Dendritic cell treated with granulocyte-macrophage colony-stimulating factor and Interleukin-4, amounts not matched to agents 40 ng/mL and 50 ng/mL, for 4 days (primary cell): ENCODE measurements around the gene CNGA4.
"Not testable (repeated sequence)": the region's sequence is repeated elsewhere in the genome, so short reads cannot be mapped to it uniquely, and the experiment has no call there.

Experiments
- H3K27ac Mint-ChIP-seq: one replicate; pipeline ENCODE4 v1.8.0; 2022; ENCODE audit warnings: mild to moderate bottlenecking, mixed read lengths
- H3K27me3 Mint-ChIP-seq: one replicate; pipeline ENCODE4 v1.8.0; 2022; ENCODE audit warnings: mild to moderate bottlenecking, mixed read lengths
- H3K36me3 Mint-ChIP-seq: one replicate; pipeline ENCODE4 v1.8.0; 2022; ENCODE audit warnings: low read depth, mixed read lengths
- H3K4me1 Mint-ChIP-seq: one replicate; pipeline ENCODE4 v1.8.0; 2022; ENCODE audit warnings: low read depth, mixed read lengths
- H3K4me3 Mint-ChIP-seq: one replicate; pipeline ENCODE4 v1.8.0; 2022; ENCODE audit warnings: mild to moderate bottlenecking, moderate library complexity, mixed read lengths
- H3K9me3 Mint-ChIP-seq: one replicate; pipeline ENCODE4 v1.8.0; 2022; ENCODE audit warnings: mixed read lengths
- intact Hi-C: fragments of 100-400 bp; cut with micrococcal nuclease; formaldehyde crosslinking; loops from one replicate; pipeline ENCODE4 v1.15.0; 2022

The CNGA4 gene

DNA sequence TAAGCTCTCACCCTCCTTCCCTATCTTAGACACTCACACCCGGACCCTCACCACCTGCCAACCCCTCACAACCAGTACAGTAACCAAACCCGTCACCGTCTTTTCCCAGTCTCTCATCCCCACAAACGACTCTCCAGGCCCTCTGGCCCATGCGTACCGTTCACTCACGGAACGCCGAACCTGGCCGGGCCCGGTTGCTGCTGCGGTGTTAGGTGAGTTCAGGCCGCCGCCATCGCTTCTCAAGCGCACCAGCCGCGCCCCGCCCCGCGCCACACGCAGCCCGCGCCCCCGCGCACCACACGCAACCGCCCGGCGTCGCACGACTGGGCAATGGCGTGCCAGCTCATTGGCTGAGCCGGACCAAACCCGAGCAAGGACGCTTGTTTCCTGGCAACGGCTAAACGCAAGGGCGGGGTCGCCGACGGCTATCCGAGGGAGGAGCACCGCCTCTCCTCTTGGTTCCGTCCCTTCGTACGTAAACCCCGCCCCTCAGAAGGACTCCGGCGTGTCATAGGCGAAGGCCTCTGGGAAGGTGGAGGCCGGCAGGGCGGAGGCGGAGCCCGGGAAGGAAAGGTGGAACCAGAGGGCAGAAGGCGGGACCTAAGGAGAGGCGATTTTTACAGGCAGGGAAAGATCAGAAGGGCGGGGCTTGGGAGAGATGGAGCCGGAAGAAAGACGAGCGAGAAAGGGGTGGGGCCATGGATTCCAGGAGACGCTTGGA lies 4.3 kb upstream of the CNGA4 start, which contains the start of gene FHIP1B:
Gene FHIP1B (minus strand): TSS at position 250 of the 721 bp plus-strand sequence. CDS start 10,120 bp downstream, outside the sequence.
- intact Hi-C loops = loop anchor here (2.0 to 10.0 kb wide), 3 partner anchors 246 to 550 kb away; partner anchors contain the start of genes ARFIP2, TAF10, TIMM10B and TRIM22

DNA sequence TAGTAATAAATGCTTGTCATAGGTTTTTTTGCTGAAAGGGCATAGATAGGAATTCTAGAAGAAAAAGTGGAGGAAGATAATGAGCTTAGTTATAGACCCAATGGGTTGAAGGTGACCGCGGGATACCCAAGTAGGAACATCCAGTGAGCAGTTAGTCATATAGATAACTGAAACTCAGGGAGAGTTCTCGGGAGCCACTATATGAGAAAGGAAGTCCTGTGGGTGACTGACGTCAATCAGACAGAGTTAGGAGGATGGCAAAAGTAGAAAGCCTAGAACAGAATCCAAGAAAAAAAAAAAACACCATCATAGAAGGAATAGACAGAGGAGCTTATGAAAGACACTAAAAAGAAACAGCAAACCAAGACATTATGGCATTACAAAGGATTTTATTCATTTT lies 1.6 kb upstream of the CNGA4 start:
- Mint-ChIP-seq H3K36me3 (peaks cover 10% of the 10 kb centered on the region), H3K9me3 (no peaks in the 10 kb centered on the region), H3K4me1 (peaks cover 47% of the 10 kb centered on the region), H3K4me3 (no peak overlapping the region), H3K27ac (no peak overlapping the region), H3K27me3 (no peaks in the 10 kb centered on the region)
- intact Hi-C loops = loop anchor here (5.0 to 10.0 kb wide), 2 partner anchors 375 to 552 kb away; partner anchors contain the start of genes TAF10, TRIM22 and TRIM5

More for the DNA sequence above, 4.3 kb upstream of the CNGA4 start, which contains the start of gene FHIP1B:
- H3K4me3 Mint-ChIP-seq = peak within 1 kb of the TSS; percentile 96
- peak within 1 kb of the TSS; percentile 95 for H3K27ac Mint-ChIP-seq
- no peaks in the 10 kb centered on the region for H3K27me3 Mint-ChIP-seq
- no peaks in the 10 kb centered on the region for H3K9me3 Mint-ChIP-seq
- H3K4me1 Mint-ChIP-seq = peaks cover 57% of the 10 kb centered on the region
- H3K36me3 Mint-ChIP-seq = peaks cover 12% of the 10 kb centered on the region

DNA sequence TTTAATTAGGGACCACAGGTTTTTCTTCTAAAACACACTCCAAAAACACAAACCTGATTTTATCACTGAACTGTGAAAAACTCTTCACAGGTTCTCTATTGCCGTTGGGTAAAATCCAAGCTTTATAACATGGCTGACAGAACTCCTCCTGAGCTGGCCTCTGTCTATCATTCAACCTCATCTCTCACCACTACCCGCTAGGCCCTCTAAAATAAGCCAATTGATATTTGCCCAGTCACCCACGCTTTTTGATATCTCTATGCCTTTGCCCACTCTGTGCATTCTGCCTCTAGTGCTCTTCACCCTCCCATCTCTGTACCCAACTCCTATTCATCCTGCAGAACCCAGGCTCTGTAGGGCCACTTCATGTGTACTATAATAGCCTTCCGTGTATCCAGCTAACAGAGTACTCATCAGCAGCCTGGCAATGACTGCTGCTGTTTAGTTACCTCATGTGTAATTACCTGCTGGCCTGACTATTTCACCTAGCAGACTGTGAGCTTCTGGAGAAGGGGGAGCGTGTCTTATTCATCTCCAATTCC lies 1.1 kb upstream of the CNGA4 start:
- Mint-ChIP-seq H3K4me1 (peaks cover 46% of the 10 kb centered on the region), H3K27ac (no peak overlapping the region), H3K4me3 (no peak overlapping the region), H3K9me3 (no peaks in the 10 kb centered on the region), H3K27me3 (no peaks in the 10 kb centered on the region), H3K36me3 (peaks cover 10% of the 10 kb centered on the region)
- intact Hi-C loops = loop anchor here (5.0 to 10.0 kb wide), 2 partner anchors 374 to 553 kb away; partner anchors contain the start of genes TAF10, TRIM22 and TRIM5

DNA sequence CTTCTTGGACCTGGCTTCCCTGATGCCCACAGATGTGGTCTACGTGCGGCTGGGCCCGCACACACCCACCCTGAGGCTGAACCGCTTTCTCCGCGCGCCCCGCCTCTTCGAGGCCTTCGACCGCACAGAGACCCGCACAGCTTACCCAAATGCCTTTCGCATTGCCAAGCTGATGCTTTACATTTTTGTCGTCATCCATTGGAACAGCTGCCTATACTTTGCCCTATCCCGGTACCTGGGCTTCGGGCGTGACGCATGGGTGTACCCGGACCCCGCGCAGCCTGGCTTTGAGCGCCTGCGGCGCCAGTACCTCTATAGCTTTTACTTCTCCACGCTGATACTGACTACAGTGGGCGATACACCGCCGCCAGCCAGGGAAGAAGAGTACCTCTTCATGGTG lies 1.2 kb downstream of the CNGA4 start:
- intact Hi-C loops = no loop called here
- Mint-ChIP-seq H3K27me3 (no peaks in the 10 kb centered on the region), H3K4me1 (peaks cover 28% of the 10 kb centered on the region), H3K27ac (peak overlapping the region; percentile 63), H3K4me3 (no peak overlapping the region), H3K36me3 (no peaks in the 10 kb centered on the region), H3K9me3 (no peaks in the 10 kb centered on the region)

DNA sequence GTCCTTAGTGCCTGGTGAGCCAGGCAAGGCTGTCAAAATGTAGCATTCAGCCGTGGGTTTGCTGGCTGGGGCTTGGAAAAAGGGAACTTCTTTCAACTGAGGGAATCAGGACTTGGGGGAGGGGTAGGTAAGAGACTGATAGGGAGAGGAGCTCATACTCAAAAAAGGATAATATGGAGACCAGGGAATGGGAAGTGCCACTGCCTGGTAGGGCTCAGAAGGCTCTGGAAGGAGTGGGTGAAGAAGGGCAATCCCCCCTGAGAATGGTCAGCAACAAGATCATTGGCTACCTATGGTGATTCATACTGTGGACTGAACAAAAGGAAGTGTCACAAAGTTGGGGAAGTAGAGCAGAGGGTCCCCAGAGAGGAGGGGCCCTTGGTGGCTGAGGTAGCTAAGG lies 1.9 kb downstream of the CNGA4 start:
- intact Hi-C loops = no loop called here
- Mint-ChIP-seq H3K36me3 (no peaks in the 10 kb centered on the region), H3K4me1 (peaks cover 23% of the 10 kb centered on the region), H3K27ac (peak overlapping the region; percentile 63), H3K27me3 (no peaks in the 10 kb centered on the region), H3K4me3 (no peak overlapping the region), H3K9me3 (no peaks in the 10 kb centered on the region)

DNA sequence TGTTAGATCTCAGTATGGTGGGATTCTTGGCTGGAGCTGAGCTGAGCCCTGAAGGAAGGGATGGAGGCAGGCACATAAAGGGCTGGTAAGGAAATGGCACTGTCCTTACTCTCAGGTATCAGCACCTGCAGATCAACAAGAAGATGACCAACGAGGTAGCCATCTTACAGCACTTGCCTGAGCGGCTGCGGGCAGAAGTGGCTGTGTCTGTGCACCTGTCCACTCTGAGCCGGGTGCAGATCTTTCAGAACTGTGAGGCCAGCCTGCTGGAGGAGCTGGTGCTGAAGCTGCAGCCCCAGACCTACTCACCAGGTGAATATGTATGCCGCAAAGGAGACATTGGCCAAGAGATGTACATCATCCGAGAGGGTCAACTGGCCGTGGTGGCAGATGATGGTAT lies 2.4 kb downstream of the CNGA4 start:
- intact Hi-C loops = no loop called here
- Mint-ChIP-seq H3K36me3 (no peaks in the 10 kb centered on the region), H3K4me3 (no peak overlapping the region), H3K27ac (no peak overlapping the region), H3K27me3 (no peaks in the 10 kb centered on the region), H3K4me1 (peaks cover 23% of the 10 kb centered on the region), H3K9me3 (no peaks in the 10 kb centered on the region)

DNA sequence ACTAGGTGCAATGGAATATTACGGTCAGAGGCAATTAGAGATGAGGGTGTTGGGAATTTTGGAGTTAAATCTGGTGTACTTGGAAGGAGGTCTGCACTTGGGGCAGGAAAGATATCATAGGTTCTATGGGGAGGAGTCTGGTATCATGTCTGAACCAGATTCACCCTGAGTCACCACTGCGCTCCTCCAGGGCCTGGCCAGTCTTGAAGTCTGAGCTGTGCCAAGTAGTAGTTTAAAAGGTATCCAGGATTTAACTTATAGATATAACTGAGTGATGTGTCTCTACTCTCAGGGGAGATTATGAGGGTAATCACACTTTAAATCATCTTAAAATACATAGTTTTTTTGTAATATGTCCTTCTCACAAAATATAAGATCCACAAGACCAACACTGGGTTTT lies 6.6 kb downstream of the CNGA4 start:
- intact Hi-C loops = no loop called here
- no peak overlapping the region for H3K27ac Mint-ChIP-seq

DNA sequence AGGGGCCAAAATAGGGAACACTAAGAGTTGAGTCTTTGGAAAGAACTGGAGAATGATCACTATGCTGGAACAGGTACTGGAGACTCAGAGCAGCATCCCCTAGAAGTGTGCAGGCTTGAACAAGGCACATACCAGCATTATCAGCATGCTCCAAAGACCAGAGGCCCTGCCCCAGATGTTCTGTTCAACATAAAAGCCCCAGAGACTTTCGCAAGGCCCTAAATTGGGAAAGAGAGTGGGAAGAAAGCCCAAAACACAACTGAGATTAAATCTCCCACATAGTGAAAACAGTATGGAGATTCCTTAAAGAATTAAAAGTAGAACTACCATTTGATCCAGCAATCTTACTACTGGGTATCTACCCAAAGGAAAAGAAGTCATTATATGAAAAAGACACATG lies 9.4 kb downstream of the CNGA4 start:
- H3K27ac Mint-ChIP-seq = no peak overlapping the region
- no peaks in the 10 kb centered on the region for H3K36me3 Mint-ChIP-seq
- no peaks in the 10 kb centered on the region for H3K9me3 Mint-ChIP-seq
- peaks cover 5% of the 10 kb centered on the region for H3K4me1 Mint-ChIP-seq
- no peak overlapping the region for H3K4me3 Mint-ChIP-seq
- intact Hi-C loops = no loop called here
- peaks cover 2% of the 10 kb centered on the region for H3K27me3 Mint-ChIP-seq

More for the DNA sequence above, 6.6 kb downstream of the CNGA4 start:
- peaks cover 12% of the 10 kb centered on the region for H3K4me1 Mint-ChIP-seq
- H3K9me3 Mint-ChIP-seq = no peaks in the 10 kb centered on the region
- no peaks in the 10 kb centered on the region for H3K36me3 Mint-ChIP-seq
- H3K27me3 Mint-ChIP-seq = peaks cover 2% of the 10 kb centered on the region
- no peak overlapping the region for H3K4me3 Mint-ChIP-seq

DNA sequence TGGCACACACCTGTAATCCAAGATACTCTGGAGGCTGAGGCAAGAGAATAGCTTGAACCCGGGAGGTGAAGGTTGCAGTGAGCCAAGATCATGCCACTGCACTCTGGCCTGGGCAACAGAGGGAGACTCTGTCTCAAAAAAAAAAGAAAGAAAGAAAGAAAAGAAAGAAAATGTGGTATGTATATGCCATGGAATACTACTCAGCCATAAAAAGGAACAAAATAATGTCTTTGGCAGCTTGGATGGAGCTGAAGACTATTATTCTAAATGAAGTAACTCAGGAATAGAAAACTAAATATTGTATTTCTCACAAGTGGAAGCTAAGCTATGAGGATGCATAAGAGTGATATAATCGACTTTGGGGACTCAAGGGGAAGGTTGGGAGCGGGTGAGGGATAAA lies 10.0 kb downstream of the CNGA4 start:
- H3K36me3 Mint-ChIP-seq, intact Hi-C loops, H3K4me3 Mint-ChIP-seq, H3K27me3 Mint-ChIP-seq, H3K4me1 Mint-ChIP-seq, H3K9me3 Mint-ChIP-seq, H3K27ac Mint-ChIP-seq: not testable (repeated sequence)

DNA sequence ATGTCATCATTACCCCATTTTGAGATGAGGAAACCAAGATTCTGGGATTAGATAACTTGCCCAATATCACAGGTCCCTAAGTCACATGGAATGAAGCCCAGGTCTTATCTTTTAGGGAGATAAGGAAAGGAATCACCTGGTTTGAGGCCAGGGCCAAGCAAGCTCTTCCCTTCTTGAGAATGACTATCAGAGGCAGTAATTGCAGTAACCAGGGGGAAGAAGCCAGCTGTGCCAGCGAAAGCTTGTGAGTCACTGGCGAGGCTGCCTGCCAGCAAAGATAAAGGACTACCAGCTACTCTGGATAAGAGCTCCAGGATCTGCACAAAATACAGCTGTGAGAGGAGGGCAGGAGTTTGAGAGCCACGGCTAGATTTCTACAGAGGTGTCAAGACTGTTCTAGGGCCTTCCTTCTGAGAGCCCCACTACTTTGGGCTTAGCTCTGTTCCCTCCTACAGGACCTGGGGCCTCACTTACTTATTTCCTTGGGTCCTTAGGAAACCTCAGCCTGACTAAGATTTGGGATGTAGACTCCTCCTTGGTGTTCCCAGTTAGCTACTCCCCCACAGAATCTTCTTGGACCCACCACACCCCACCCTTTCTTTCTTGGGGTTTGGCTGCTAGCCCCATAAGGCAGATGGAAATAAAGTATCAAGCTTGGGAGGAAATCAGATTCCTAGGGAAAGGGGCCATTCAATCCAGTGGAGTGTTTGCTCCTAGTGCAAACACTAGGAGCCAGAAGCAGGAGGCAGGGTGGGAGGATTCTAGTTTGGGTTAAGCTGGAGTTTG lies 11.1 kb downstream of the CNGA4 start:
- H3K27me3 Mint-ChIP-seq = peaks cover 2% of the 10 kb centered on the region
- intact Hi-C loops = no loop called here
- no peaks in the 10 kb centered on the region for H3K36me3 Mint-ChIP-seq
- no peak overlapping the region for H3K4me3 Mint-ChIP-seq
- H3K27ac Mint-ChIP-seq = no peak overlapping the region
- peaks cover 5% of the 10 kb centered on the region for H3K4me1 Mint-ChIP-seq
- H3K9me3 Mint-ChIP-seq = no peaks in the 10 kb centered on the region

DNA sequence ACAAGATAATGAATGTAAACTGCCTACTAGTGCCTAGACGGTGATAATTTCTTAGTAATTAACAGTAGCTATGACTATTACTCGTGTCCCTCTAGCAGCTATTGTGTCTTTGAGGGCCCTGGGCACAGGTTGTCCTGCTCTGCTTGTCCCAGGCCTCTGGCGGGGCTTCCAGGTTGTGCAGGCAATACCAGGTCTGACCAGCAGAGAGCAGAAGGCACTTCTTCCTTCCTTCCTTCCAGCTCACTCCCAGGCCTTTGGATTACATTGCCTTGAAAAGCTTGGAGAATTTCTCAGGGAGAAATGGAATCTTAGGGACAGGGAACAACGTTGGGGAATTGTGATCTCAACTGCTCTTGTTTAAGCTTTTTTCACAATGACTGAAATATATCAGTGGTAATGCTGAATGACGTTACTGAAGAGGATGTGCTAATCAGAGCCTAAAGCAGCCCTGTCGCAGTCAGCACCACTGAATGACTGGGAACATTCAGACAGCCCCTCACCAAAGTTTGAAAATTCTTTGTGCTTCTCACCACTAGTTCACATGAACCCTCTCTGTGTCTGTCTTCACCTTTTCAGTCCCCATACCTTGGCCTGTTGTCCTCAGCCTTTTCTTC lies 12.3 kb downstream of the CNGA4 start:
- Mint-ChIP-seq H3K4me1 (peaks cover 5% of the 10 kb centered on the region), H3K27me3 (peaks cover 2% of the 10 kb centered on the region), H3K9me3 (no peaks in the 10 kb centered on the region), H3K4me3 (no peak overlapping the region), H3K36me3 (no peaks in the 10 kb centered on the region), H3K27ac (no peak overlapping the region)
- intact Hi-C loops = no loop called here

DNA sequence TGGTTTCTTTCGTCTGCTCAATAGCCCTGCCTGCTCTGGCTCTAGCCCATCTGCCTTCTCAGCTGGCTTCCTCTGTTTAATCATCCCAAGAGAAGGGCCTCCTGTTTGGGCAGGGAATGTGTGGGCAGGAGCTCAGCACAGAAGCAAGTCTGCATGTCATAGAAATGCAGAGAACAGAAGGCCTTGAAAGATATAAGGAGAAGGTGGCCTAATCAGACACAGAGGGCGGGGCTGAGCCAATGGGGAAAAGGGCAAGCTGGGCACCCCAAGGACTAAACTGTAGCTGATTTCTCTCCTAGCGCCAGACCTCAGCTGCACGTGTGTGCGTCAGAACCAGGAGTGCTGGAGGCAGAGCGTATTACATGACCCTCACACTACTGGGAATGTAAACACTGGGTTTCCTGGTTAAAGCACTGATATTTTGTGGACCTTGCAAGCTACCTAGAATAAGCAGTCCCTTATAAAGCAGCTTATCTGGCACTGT lies 13.1 kb downstream of the CNGA4 start:
- Mint-ChIP-seq H3K36me3 (no peaks in the 10 kb centered on the region), H3K4me3 (no peak overlapping the region), H3K27ac (no peak overlapping the region), H3K4me1 (peaks cover 5% of the 10 kb centered on the region), H3K27me3 (no peaks in the 10 kb centered on the region), H3K9me3 (no peaks in the 10 kb centered on the region)
- intact Hi-C loops = no loop called here

DNA sequence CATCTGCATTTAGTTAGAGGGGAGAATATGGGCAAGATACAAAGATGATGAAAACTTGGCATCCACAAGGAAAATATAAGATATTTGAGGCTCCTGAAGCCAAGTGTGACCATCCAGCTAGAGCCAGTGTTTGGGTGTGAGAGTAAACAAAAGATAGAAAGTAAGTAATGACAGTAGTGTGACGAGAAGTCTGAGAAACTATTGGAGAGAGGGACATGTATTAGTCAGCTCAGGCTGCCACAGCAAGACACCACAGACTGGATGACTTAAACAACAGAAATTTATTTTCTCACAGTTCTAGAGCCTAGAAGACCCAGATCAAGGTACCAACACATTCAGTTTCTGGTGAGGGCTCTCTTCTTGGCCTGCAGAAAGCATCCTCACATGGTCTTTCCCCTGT lies 14.3 kb downstream of the CNGA4 start:
- Mint-ChIP-seq H3K27ac (no peak overlapping the region), H3K9me3 (no peaks in the 10 kb centered on the region)

More for the DNA sequence above, 14.3 kb downstream of the CNGA4 start:
- H3K36me3 Mint-ChIP-seq = no peaks in the 10 kb centered on the region
- H3K4me1 Mint-ChIP-seq = peaks cover 5% of the 10 kb centered on the region
- H3K4me3 Mint-ChIP-seq = no peak overlapping the region
- intact Hi-C loops = no loop called here
- H3K27me3 Mint-ChIP-seq = no peaks in the 10 kb centered on the region
